GM19328 (cell line): ENCODE data around the gene PIP4K2C.
"Not testable (repeated sequence)": the region's sequence is repeated elsewhere in the genome, so short reads cannot be mapped to it uniquely, and the experiment has no call there.

Experiments used
- ATAC-seq: cut with Tn5 transposase; IDR thresholded peaks from one replicate; pipeline ENCODE4 v1.9.1; 2021; ENCODE audit warnings: mild to moderate bottlenecking, moderate library complexity; ENCODE audit not compliant: unreplicated experiment

The PIP4K2C gene

DNA sequence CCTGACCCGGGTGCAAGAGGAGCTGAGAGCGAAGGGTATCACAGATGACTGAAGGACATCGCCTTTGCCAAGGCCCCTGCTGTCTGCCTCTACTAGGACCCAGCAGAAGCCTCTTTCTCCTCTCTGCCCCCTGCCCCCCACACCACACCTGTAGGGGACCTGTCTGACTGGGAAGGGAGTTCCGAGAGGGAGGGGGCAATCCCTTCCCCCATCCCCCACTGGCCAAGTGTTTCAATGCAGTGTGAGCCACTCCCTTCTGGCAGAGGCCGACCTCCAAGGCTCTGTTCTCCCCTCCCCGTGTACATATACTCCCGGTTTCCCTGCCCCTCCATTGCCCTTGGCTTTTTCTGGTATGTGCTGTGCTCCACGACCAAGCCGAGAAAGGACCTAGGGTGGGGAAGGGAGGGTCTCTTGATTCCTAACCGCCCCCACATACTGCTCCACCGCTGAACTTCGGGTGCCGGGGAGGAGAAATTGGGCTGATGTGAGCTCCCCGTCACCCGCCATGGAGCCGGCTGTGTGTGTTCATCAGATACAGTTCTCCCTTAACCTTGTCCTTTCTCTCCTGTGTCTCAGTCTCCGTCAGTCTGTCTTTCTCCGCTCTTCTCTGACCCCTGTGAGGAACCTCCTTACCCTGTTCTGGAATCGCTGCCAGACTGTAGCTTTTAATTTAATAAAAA is 18.2 kb downstream of the PIP4K2C start:
- no peak for ATAC-seq

DNA sequence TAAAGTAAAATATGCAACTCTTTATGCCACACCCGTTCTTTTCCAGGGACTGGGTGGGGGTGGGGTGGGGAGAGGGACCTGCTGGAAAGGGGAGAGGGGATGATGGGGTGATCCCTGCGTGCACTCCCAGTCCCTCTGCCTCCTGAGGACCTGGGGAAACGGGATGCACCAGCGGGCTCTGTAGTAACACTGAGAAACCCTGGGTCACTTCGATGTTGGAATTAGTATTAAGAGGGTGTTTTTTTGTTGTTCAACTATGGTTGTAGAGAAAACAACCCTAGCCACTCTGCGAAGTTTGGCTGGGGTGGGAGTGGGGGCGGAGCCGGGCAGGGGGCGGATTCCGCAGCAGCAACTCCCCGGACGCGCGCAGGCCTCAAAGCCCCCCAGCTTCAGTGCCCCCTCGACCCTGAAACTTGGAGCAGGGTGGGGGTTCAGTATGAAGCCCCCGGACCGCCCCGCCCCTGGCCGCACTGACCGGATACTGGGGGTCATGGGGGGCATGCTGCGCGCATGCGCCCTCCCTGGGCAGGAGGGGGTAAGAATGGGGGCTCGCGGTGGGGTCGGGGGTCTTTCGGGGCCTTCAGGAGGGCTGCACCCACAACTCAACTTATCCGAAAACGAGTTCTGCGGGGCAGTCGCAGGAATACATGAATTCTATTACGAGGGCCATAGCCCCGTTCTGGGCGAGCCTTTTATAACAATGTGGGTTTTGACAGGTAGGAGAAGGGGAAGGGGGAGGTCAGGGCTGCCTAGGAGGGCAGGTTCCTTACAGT is 19.0 kb downstream of the PIP4K2C start:
- ATAC-seq: no peak

DNA sequence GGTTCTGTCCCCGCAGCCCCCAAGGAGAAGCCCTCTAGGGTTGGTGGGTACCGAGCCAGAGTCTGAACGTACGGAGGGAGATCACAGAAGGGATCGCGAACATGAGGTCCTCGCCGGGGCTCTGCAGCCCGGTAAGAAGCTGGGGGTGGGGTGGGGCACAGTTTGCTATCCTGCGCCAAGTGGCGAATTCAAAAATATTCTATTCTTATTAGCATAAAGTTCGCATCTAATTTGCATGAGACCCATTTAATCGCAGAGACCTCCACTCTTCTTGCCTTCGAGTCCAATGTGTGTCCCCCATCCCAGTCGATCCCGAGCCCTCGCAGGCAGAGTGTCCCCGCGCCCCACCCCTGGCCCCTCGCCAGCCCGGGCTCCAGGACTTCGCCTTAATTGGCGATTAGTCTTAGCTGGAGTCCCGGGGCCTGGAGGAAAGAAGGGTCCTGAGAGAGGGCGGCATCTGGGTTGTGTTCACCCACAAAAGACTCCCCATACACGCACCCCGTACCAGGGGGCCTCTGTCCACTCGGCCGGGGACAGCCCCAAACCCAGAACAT is 19.6 kb downstream of the PIP4K2C start:
- ATAC-seq: no peak

DNA sequence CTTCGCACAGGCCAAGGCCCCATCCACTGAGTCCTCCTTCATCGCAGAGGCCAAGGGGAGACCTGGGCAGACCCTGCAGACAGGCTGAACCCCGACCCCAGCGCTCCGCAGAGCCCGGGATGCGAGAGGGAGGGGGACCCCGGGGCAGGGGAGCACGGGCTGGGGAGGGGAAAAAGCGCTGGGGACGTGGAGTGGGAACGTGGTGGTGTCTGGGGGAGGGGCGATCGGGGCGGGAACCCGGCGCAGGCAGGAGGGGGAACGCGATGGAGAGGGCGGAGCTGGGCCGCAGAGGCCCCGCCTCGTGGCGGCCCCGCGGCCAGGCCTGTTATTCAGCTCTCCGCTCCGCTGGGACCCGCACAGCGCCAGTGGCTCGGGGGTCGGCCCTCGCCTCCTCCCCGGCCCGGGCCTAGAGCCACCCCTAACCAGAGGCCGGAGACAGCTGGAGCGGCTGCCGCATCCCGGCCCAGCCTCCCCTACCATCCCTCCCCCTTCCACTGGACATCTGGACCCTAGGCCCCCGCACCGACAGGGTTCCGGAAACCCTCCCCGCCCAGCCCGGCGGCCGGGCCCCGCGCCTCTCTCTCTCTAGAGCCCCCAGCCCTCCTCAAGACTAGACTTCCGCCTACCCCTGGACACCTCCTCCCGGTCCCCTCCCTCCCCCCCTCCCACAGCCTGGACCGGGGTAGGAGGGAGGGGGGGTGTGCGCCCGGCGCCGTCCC is 20.3 kb downstream of the PIP4K2C start, which contains the start of gene ARHGEF25:
TSS of gene ARHGEF25 (plus strand) at position 328 of the 719 bp plus-strand sequence. CDS start 460 bp downstream, outside the sequence.
- no peak for ATAC-seq

DNA sequence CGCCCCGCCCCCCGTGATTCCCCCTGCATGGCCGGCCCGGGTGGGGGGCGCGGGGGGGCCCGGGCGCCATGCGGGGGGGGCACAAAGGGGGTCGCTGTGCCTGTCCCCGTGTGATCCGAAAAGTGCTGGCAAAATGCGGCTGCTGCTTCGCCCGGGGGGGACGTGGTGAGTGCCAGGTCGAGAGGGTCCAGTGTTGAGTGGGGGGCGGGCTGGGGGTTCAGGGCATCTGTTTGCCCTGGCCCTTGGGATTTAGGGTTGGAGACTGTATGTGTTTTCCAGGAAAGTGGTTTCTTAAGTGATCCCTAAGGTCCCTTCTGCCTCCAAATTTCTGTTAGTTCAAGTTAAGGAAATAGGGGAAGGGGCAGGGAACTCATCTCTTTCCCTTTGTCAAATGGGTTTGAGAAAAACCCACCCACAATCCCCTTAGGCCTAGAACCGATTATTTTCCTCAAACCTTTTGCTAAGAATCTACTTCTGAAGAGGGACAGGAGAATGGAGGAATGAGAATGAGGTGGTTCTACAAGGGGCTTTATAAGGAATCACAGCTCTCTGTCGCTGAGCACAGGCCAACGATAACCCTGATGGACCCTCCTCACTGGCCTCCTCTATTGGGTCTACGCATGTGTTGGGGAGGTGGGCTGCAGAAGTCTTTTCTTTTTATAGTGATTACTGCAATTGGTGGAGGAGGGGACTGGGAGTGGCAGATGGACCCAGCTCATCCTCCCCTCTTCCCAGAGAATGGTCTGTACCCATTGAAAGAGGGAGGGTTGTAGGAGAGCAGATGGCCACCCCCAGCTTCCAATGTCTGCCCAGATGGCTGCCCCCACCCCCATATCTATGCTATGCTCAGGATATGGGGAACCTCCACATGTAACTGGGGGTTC is 21.1 kb downstream of the PIP4K2C start:
- ATAC-seq: no peak

DNA sequence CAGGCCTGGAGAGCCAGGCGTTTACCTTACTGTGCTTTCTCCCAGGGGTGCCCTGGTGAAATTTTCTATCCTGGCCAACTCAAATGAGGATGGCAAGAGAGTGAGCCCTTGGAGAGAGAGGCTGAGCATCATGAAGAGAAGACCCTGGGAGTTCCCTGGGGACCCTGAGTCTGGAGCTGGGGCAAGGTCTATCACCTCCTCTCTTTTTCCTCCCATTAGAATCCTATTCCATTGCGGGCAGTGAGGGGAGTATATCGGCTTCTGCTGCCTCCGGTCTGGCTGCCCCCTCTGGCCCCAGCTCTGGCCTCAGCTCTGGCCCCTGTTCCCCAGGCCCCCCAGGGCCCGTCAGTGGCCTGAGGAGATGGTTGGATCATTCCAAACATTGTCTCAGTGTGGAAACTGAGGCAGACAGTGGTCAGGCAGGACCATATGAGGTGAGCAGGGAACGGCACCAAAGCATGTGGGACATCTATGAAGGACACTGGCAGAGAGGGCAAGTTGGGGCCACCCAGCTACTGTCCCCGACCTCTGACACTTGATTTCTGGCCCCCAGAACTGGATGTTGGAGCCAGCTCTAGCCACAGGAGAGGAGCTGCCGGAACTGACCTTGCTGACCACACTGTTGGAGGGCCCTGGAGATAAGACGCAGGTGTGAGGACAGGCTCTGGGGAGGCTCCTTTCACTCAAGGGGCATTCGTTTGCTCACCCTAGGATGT is 21.9 kb downstream of the PIP4K2C start:
- no peak for ATAC-seq

DNA sequence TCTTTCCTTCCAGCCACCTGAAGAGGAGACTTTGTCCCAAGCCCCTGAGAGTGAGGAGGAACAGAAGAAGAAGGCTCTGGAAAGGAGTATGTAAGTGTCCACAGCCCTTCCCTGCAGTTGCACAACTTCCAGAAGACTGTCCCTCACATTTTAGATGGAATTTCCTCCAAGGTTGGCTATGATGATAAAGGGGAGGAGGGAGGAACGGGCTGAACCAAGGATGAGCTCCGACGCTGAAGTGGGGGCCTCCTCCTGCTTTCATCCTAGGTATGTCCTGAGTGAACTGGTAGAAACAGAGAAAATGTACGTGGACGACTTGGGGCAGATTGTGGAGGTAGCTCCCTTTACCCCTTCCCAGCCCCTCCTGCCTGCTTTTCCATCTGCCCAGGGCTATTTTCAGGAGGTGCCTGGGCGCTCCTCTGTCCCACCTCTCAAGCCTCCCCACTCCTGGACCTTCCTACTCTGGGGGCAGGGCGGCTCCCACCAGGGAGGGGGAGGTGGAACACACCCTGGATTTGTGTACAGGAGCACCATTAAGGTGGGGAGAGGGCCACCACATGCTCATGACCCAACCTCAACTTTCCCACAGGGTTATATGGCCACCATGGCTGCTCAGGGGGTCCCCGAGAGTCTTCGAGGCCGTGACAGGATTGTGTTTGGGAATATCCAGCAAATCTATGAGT is 22.6 kb downstream of the PIP4K2C start:
- no peak for ATAC-seq

DNA sequence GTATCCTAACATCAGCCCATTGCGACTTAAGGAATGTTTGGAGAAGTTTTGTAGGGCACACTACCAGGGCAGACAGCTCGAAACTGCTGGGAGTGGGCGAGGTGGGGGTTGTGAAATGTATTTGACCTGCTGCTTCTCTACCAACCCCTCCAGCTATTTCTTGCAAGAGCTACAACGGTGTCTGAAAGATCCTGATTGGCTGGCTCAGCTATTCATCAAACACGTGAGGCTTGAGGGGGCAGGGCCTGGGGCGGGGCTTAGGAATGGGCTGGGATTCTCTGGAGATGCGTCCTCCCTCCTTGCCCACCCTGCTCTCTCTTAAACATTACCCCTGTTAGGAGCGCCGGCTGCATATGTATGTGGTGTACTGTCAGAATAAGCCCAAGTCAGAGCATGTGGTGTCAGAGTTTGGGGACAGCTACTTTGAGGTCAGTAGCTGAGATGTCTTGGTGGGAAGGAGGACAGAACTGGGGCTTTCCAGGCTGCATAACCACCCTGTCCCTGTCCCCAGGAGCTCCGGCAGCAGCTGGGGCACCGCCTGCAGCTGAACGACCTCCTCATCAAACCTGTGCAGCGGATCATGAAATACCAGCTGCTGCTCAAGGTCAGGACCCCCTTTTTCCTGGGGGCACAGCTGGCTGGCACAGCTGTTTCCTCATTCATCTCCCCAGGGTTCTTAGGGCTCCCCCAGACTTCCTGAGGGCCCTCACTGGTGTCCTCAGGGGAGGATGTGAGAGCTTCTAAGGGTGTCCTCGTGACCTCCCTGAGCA is 23.4 kb downstream of the PIP4K2C start:
- ATAC-seq: no peak

DNA sequence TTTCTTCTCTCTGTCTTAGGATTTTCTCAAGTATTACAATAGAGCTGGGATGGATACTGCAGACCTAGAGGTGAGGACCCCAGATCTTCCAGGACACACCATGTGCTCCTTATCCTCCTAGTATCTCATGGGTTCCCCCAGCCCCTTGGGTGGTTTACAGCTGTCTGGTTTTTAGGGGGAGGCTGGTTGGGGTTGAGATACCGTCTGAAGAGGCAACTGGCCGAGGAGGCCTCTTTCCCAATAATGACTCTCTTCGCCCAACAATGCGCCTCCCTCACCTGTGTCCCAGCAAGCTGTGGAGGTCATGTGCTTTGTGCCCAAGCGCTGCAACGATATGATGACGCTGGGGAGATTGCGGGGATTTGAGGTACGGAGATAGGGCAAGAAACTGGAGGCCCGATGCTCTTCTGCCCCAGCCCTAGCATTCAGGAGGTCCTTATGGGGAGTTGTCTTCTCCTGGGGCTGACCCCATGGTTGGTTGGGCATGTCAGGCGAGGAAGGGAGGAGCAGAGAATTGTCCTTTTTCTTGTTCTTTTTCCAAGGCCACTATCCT is 24.0 kb downstream of the PIP4K2C start:
- ATAC-seq: no peak

DNA sequence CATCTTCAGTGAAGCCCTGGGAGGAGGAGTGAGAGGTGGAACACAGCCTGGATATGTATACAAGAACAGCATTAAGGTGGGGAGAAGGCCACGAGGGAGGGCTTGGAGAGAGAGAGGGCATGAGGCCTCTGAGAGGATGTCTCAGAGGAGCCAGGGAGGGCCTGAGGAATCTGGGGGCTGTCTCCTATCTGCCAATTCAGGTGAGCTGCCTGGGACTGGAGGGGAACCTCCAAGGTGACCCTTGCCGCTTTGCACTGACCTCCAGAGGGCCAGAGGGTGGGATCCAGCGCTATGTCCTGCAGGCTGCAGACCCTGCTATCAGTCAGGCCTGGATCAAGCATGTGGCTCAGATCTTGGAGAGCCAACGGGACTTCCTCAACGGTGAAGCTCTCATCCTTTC is 24.6 kb downstream of the PIP4K2C start:
- no peak for ATAC-seq

DNA sequence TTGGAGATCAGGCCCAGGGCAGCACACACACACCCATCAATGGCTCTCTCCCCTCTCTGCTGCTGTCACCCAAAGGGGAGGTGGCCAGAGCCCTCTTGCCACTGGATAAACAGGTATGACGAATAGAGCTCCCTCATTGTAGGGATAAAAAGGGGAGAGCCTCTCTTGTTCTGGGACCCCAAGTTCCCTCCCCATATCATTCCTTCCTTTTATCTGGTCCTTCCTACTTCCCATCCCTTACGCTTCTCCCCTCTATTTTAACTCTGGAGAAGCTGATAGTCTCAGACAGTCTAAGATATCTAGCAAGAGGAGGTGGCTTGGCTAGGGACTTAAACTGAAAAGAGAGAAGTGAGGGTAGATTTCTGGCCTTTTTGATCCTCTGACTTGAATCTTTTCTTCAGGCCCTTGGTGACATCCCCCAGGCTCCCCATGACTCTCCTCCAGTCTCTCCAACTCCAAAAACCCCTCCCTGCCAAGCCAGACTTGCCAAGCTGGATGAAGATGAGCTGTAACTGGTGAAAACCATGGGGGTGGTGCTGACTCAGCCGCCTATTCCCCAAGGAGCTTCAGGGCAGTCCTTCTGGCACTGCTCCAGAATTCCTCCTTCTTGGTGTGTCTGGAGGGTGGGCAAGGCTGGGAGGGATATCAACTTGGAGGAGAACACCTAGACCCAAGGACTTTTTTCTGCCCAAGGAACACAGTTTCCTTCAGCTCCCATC is 25.6 kb downstream of the PIP4K2C start:
- ATAC-seq: no peak

DNA sequence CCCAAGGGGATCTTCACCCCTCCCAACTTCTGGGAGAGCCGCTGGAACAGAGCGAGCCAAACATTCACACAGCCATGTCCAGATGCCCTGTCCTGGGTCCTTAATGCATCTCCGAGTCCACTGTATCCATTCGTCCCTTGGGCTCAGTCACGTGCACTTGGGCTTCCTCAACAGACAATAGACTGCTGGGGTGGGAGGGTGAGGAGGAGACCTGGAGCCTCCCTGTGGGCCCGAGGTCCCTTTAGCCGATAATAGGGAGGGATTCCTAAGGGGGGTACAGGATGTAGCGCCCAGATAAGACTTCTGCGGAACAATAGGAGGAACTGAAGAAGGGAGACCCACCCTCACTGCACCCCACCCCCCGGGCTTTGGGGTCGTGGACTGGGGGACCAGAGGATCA is 26.9 kb downstream of the PIP4K2C start:
- no peak for ATAC-seq

DNA sequence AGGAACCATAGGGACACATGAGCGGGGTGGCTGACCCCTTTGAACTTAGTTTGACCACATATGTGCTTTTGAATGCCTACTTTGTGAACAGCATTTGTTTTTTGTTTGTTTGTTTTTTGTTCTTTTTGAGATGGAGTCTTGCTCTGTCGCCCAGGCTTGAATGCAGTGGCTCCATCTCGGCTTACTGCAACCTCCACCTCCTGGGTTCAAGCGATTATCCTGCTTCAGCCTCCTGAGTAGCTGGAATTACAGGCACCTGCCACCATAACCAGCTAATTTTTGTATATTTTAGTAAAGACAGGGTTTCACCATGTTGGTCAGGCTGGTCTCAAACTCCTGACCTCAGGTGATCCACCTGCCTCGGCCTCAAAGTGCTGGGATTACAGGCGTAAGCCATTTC is 27.4 kb downstream of the PIP4K2C start:
- ATAC-seq: not testable (repeated sequence)

DNA sequence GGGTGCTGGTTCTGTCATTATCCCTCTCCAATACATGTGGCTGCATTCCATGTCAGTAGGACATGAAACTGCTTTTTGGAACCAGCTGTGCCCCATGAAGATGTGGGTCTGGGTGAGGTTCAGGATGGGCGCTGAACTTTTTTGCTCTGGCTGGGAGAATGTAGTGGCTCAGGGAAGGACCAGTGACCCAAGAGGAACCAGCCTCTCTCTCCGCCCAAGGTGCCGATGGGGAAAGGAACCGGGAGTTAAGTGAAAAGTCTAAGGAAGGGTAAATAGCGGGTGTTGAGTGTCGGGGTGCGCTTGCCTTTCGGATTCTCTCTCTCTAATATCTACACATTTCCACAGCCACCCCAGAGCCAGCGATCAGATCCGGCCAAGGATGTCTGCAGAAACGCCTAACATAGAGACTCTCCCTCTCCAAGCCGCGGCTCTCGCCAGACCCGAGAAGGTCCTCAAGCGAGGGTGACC is 28.0 kb downstream of the PIP4K2C start:
- ATAC-seq: no peak

DNA sequence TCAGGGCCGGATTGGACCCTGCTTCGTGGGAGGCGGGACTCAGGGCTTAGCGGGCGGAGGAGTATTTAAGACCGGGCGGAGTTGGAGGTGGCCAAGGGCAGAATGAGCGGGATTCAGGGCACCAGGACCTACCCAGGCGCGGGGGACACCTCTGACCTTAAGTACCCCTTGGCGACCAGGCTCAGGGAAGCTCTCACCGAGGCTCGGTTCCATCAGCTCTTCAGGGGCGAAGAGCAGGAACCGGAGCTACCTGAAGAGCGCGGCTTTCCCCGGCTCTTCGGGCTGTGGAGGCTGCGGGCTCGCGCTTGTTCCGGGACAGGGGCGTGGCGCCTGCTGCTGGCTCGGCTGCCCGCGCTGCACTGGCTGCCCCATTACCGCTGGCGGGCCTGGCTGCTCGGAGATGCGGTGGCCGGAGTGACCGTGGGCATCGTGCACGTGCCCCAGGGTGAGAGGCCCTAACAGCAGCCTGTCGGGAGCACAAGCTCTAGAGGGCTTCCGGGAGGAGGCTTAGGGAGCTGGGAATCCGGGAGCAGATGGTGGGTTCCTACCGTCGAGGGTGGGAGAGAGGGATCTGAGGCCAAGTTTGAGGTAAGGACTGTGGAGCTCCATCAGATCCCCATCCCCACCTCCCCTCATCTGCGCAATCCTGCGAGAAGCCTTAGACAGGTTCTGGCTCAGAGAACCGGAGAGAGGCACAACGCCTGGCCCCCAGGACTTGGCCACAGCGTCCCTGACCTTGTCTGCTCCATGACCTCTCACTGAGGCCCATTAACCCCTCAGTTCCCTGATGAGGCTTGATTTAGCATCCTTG is 28.6 kb downstream of the PIP4K2C start:
- no peak for ATAC-seq

DNA sequence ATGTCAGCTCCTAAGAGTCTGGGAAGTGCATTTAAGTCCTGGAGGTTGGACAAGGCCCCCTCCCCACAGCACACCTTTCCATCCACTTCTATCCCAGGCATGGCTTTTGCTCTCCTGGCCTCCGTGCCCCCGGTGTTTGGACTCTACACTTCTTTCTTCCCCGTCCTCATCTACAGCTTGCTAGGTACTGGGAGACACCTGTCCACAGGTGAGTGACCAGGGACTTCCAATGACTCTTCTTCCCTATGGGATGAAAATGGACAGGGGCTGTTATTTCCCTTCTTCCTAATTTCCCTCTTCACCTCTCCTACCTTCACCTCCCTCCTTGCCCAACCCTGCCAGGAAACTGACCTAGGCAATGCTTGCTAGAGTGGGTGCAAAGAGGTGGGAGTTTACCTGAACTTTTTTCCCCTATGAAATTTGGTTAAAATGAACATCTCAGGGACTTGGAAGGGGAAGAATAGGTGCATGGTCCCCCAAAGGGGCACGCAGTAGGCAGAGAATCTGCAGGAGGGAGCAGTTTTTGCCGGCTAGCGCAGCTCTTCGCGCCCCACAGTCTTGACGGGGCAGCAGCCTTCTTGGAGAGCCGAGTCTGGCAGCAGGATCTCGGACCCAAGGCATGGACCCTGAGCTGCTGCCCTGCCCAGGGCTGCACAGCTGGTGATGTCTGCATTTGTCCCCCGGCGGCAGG is 29.4 kb downstream of the PIP4K2C start:
- no peak for ATAC-seq
